H1 (cell line): ENCODE results near the gene POU4F2. TPM values are rescaled to one million over a fixed set of nuclear protein-coding genes. Genes with fewer than 3 reads are reported as not detected.

ENCODE experiments used
- CTCF ChIA-PET: fragments of 300-600 bp; sonication (Branson Sonifier 250); formaldehyde crosslinking; loops from one replicate; lab custom pipeline; 2021; ENCODE audit not compliant: partially characterized antibody; lab: Charles Lee
- POLR2A ChIA-PET: fragments of 300-600 bp; sonication (Branson Sonifier 250); formaldehyde crosslinking; loops from one replicate; lab custom pipeline; 2021; ENCODE audit warnings: inconsistent platforms; ENCODE audit not compliant: partially characterized antibody; lab: Charles Lee
- DNase-seq, 2 experiments: peaks; one replicate each; pipeline versions ENCODE4 v3.0.0 to v3.0.0-alpha.2; 2010 to 2022; ENCODE audit warnings: low spot score in 2 of 2, low read depth in 1 of 2, mixed read lengths in 1 of 2
- FAIRE-seq: peaks from 2 replicates; lab custom pipeline; 2011; peaks lifted over from hg19 to GRCh38; lab: Jason Lieb, UNC
- H2AFZ ChIP-seq: 2 replicates; pipeline ENCODE4 v1.8.1; 2012; ENCODE audit warnings: low read length, inconsistent platforms
- H2AK5ac ChIP-seq: 2 replicates; pipeline ENCODE4 v1.6.1; 2013; ENCODE audit warnings: low read depth, low read length
- H2BK120ac ChIP-seq: replicated peaks from 2 replicates; pipeline ENCODE3; 2013; ENCODE audit warnings: low read depth, low read length, inconsistent platforms
- H2BK12ac ChIP-seq: 2 replicates; pipeline ENCODE4 v1.6.1; 2013; ENCODE audit warnings: low read depth, low read length
- H2BK15ac ChIP-seq: 2 replicates; pipeline ENCODE4 v1.6.1; 2013; ENCODE audit warnings: low read length
- H2BK20ac ChIP-seq: 2 replicates; pipeline ENCODE4 v1.6.1; 2013; ENCODE audit warnings: low read length
- H2BK5ac ChIP-seq: 2 replicates; pipeline ENCODE4 v1.6.1; 2013; ENCODE audit warnings: low read depth, low read length
- H3K14ac ChIP-seq: 2 replicates; pipeline ENCODE4 v1.6.1; 2013; ENCODE audit warnings: inconsistent platforms; ENCODE audit not compliant: insufficient read length
- H3K18ac ChIP-seq: 2 replicates; pipeline ENCODE4 v1.6.1; 2013; ENCODE audit warnings: low read length; ENCODE audit errors: extremely low read depth
- H3K23ac ChIP-seq: 2 replicates; pipeline ENCODE4 v1.6.1; 2013; ENCODE audit warnings: inconsistent platforms; ENCODE audit not compliant: insufficient read length
- H3K23me2 ChIP-seq: 2 replicates; pipeline ENCODE4 v1.6.1; 2013; ENCODE audit warnings: low read depth, low read length
- H3K27ac ChIP-seq: 2 replicates; pipeline ENCODE4 v1.6.1; 2011; ENCODE audit warnings: low read depth, low read length, inconsistent platforms
- H3K27me3 ChIP-seq, 4 experiments: replicated peaks in 1 of 4; 1 replicate in 1 of 4; 2 replicates in 3 of 4; pipeline versions ENCODE4 v1.6.1 to v1.8.1; 2011 to 2013; ENCODE audit warnings: low read length in 3 of 4, mild to moderate bottlenecking in 3 of 4, inconsistent platforms in 2 of 4, mixed read lengths in 2 of 4, moderate library complexity in 1 of 4; ENCODE audit not compliant: control insufficient read depth in 3 of 4, insufficient read depth in 3 of 4; ENCODE audit errors: extremely low read depth in 1 of 4
- H3K36me3 ChIP-seq, 4 experiments: 2 replicates each; pipeline versions ENCODE4 v1.6.1 to v1.8.1; 2011 to 2013; ENCODE audit warnings: mild to moderate bottlenecking in 4 of 4, low read length in 3 of 4, moderate library complexity in 2 of 4, control low read depth in 1 of 4, inconsistent platforms in 1 of 4; ENCODE audit not compliant: insufficient read depth in 4 of 4, control insufficient read depth in 2 of 4
- H3K4ac ChIP-seq: replicated peaks from 2 replicates; pipeline ENCODE3; 2013; ENCODE audit warnings: low read length, low read depth, mixed read lengths, inconsistent platforms; ENCODE audit not compliant: insufficient read length
- H3K4me1 ChIP-seq, 4 experiments: replicated peaks in 1 of 4; 1 replicate in 1 of 4; 2 replicates in 3 of 4; pipeline versions ENCODE4 v1.6.1 to v1.8.1; 2011 to 2013; ENCODE audit warnings: low read length in 3 of 4, inconsistent platforms in 2 of 4, mixed read lengths in 1 of 4; ENCODE audit not compliant: insufficient read depth in 4 of 4, control insufficient read depth in 3 of 4
- H3K4me2 ChIP-seq, 2 experiments: 2 replicates each; pipeline versions ENCODE4 v1.6.1 to v1.8.1; 2011 to 2013; ENCODE audit warnings: low read depth in 2 of 2, low read length in 2 of 2, control low read depth in 1 of 2, inconsistent platforms in 1 of 2, mild to moderate bottlenecking in 1 of 2; ENCODE audit not compliant: insufficient read depth in 1 of 2
- H3K4me3 ChIP-seq, 4 experiments: fragments of 200-600, 300-600 bp in 1 of 4; sonication (generic), shearing (Covaris generic), sonication (Bioruptor Twin) in 1 of 4; 2 replicates each; pipeline versions ENCODE4 v1.5.1 to v1.8.1; 2011 to 2016; ENCODE audit warnings: low read length in 4 of 4, low read depth in 3 of 4, control low read depth in 2 of 4, inconsistent platforms in 2 of 4, mild to moderate bottlenecking in 2 of 4, mixed read lengths in 1 of 4, moderate library complexity in 1 of 4; ENCODE audit not compliant: insufficient read depth in 2 of 4; ENCODE audit errors: extremely low read depth in 1 of 4
- H3K56ac ChIP-seq: replicated peaks from 2 replicates; pipeline ENCODE3; 2013; ENCODE audit warnings: low read depth, mild to moderate bottlenecking, mixed read lengths, low read length, inconsistent platforms; ENCODE audit not compliant: insufficient read length
- H3K79me1 ChIP-seq: 2 replicates; pipeline ENCODE4 v1.6.1; 2013; ENCODE audit warnings: low read depth, low read length, control low read depth
- H3K79me2 ChIP-seq, 2 experiments: 2 replicates each; pipeline versions ENCODE4 v1.6.1 to v1.8.1; 2012 to 2013; ENCODE audit warnings: low read length in 2 of 2, mild to moderate bottlenecking in 2 of 2, inconsistent platforms in 1 of 2; ENCODE audit not compliant: insufficient read depth in 2 of 2, control insufficient read depth in 1 of 2
- H3K9ac ChIP-seq, 4 experiments: replicated peaks in 1 of 4; 1 replicate in 1 of 4; 2 replicates in 3 of 4; pipeline versions ENCODE4 v1.6.1 to v1.8.1; 2011 to 2013; ENCODE audit warnings: low read depth in 3 of 4, low read length in 3 of 4, control low read depth in 2 of 4, mild to moderate bottlenecking in 2 of 4, moderate library complexity in 2 of 4, inconsistent platforms in 1 of 4; ENCODE audit errors: extremely low read depth in 1 of 4
- H3K9me3 ChIP-seq, 2 experiments: 2 replicates each; pipeline versions ENCODE4 v1.6.1 to v1.8.1; 2012 to 2013; ENCODE audit warnings: mild to moderate bottlenecking in 2 of 2, moderate library complexity in 2 of 2, control low read depth in 1 of 2, inconsistent platforms in 1 of 2, low read depth in 1 of 2, low read length in 1 of 2, mixed read lengths in 1 of 2; ENCODE audit not compliant: insufficient read depth in 2 of 2
- H4K20me1 ChIP-seq, 2 experiments: replicated peaks in 1 of 2; 2 replicates each; pipeline versions ENCODE3 to v1.8.1; 2011 to 2013; ENCODE audit warnings: inconsistent platforms in 2 of 2, low read length in 2 of 2, mild to moderate bottlenecking in 1 of 2; ENCODE audit not compliant: insufficient read depth in 2 of 2, control insufficient read depth in 1 of 2
- H4K5ac ChIP-seq: 2 replicates; pipeline ENCODE4 v1.6.1; 2013; ENCODE audit warnings: low read length, low read depth, mixed read lengths, inconsistent platforms; ENCODE audit not compliant: insufficient read length
- H4K8ac ChIP-seq: 2 replicates; pipeline ENCODE4 v1.8.0; 2013; ENCODE audit warnings: mild to moderate bottlenecking, moderate library complexity, low read length, inconsistent platforms; ENCODE audit not compliant: insufficient read depth; ENCODE audit errors: extremely low read depth
- H4K91ac ChIP-seq: replicated peaks from 2 replicates; pipeline ENCODE3; 2013; ENCODE audit warnings: low read length, mixed read lengths, inconsistent platforms; ENCODE audit not compliant: insufficient read length
- BACH1 ChIP-seq: IDR thresholded peaks from 2 replicates; pipeline ENCODE4 v1.6.1; 2012; ENCODE audit warnings: low read length, improper control_type of control experiment
- CREB1 ChIP-seq: IDR thresholded peaks from 2 replicates; pipeline ENCODE4 v1.6.1; 2012; ENCODE audit warnings: inconsistent platforms
- POLR2AphosphoS5 ChIP-seq: IDR thresholded peaks from 2 replicates; pipeline ENCODE4 v1.6.1; 2011; ENCODE audit warnings: low read depth, low read length
- SIX5 ChIP-seq: IDR thresholded peaks from 2 replicates; pipeline ENCODE4 v1.6.1; 2011; ENCODE audit warnings: mild to moderate bottlenecking, low read depth, low read length
- WGBS, 2 experiments: shearing (Covaris generic) in 1 of 2; methylation state at CpG; one replicate each; pipeline versions ENCODE4 v1.1.6 to v1.1.7; 2013 to 2015; ENCODE audit warnings: low lambda C conversion rate in 2 of 2, mixed read lengths in 2 of 2, inconsistent platforms in 1 of 2, low coverage in 1 of 2, missing lambda C conversion rate in 1 of 2; ENCODE audit not compliant: insufficient replicate concordance in 2 of 2, insufficient coverage in 1 of 2, insufficient read length in 1 of 2; ENCODE audit errors: extremely low coverage in 1 of 2, missing lambda C conversion rate in 1 of 2; 5-methylcytosine and 5-hydroxymethylcytosine counted together
- polyA plus RNA-seq, 7 experiments: library from polyadenylated mRNA; depleted of rRNA in 3 of 7; stranded (reverse) in 5 of 7; unstranded in 2 of 7; fragments of >200 nt in 5 of 7; fragments of 200-250 nt in 2 of 7; gene quantifications; 1 replicate in 5 of 7; 2 replicates in 1 of 7; 4 replicates in 1 of 7; pipeline versions ENCODE4 v1.2.1 to v1.2.3, GENCODE V29; 2011 to 2013; ENCODE audit warnings: missing spikeins in 2 of 7, mixed read lengths in 2 of 7
- total RNA-seq: library from RNA; stranded (reverse); fragmentation: NEBNext Ultra II Directional; extraction: Animal tissue kit (Norgen Biotek cat#: 25700); gene quantifications from 2 replicates; pipeline ENCODE4 v1.2.1, GENCODE V29; 2021
- TF ChIP-seq, protein P1 (sequence below): IDR thresholded peaks from 2 replicates; pipeline ENCODE4 v1.6.1; 2011; ENCODE audit warnings: low read length, improper control_type of control experiment
- TF ChIP-seq, protein P2 (sequence below): IDR thresholded peaks from 2 replicates; pipeline ENCODE4 v1.6.1; 2012; ENCODE audit warnings: inconsistent platforms

Gene POU4F2
- total and polyA plus RNA-seq, 2 of the 8 experiments (the other 6 are each of a cell fraction or from before 2014, with no cell fraction given) = not detected

DNA sequence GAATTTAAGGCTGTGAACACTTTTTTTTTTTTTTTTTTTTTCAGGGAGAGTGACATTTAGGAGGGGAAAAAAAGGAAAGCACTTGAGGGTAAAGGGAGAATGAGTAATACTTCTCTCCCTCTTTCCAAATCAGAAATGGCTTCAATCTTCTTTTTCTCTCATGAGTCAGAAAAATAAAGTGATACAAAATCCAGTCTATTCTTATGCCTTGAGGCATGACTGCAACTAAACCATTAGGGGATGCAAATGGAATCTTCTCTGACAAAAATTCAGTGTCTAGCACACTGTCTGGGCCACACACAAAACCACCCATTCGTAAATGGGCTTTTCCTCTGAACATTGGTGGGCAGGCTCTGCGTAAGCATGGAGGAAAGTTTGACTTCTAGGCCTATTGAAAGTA is 46.7 kb upstream of the POU4F2 start:
- ChIA-PET POLR2A (no interaction called here), CTCF (no interaction called here)
- no peak overlapping the region for H2BK12ac ChIP-seq
- H3K23ac ChIP-seq = no peak overlapping the region
- no peak overlapping the region for H4K8ac ChIP-seq
- H3K4me1 ChIP-seq = no peaks in the 10 kb centered on the region
- no peak overlapping the region for H3K4ac ChIP-seq
- H3K18ac ChIP-seq = no peak overlapping the region
- H3K56ac ChIP-seq = no peak overlapping the region
- no peak overlapping the region for H3K4me3 ChIP-seq
- H2BK20ac ChIP-seq = no peak overlapping the region
- H2BK15ac ChIP-seq = no peak overlapping the region
- H3K27ac ChIP-seq = no peak overlapping the region
- H3K27me3 ChIP-seq = no peaks in the 10 kb centered on the region
- H3K9ac ChIP-seq = no peak overlapping the region
- H3K79me2 ChIP-seq = no peaks in the 10 kb centered on the region
- no peak overlapping the region for H3K4me2 ChIP-seq
- H3K9me3 ChIP-seq = peaks cover under 1% of the 10 kb centered on the region in 2 experiments; a peak in 2 of 4 replicates
- H2BK120ac ChIP-seq = no peak overlapping the region
- no peak overlapping the region for H3K14ac ChIP-seq
- WGBS, 2 experiments = 70% methylated on average over 2 of the region's 2 CpGs; no CpG with 5 or more reads in 1 of the 2 experiments
- H2AFZ ChIP-seq = no peak overlapping the region
- H2BK5ac ChIP-seq = no peak overlapping the region
- H3K36me3 ChIP-seq = no peaks in the 10 kb centered on the region
- no peaks in the 10 kb centered on the region; the same call in 1 of the 2 replicates for H3K23me2 ChIP-seq
- H3K79me1 ChIP-seq = no peaks in the 10 kb centered on the region
- no peaks in the 10 kb centered on the region for H4K20me1 ChIP-seq
- DNase-seq (no peak), FAIRE-seq (no peak)
- H2AK5ac ChIP-seq = no peak overlapping the region
- no peak overlapping the region for H4K5ac ChIP-seq
- no peak overlapping the region for H4K91ac ChIP-seq
- TF ChIP-seq POLR2AphosphoS5 (no peak), BACH1 (no peak), CREB1 (no peak), SIX5 (no peak)
- TF ChIP-seq, protein P1, sequence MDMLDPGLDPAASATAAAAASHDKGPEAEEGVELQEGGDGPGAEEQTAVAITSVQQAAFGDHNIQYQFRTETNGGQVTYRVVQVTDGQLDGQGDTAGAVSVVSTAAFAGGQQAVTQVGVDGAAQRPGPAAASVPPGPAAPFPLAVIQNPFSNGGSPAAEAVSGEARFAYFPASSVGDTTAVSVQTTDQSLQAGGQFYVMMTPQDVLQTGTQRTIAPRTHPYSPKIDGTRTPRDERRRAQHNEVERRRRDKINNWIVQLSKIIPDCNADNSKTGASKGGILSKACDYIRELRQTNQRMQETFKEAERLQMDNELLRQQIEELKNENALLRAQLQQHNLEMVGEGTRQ = no peak
- TF ChIP-seq, protein P2, sequence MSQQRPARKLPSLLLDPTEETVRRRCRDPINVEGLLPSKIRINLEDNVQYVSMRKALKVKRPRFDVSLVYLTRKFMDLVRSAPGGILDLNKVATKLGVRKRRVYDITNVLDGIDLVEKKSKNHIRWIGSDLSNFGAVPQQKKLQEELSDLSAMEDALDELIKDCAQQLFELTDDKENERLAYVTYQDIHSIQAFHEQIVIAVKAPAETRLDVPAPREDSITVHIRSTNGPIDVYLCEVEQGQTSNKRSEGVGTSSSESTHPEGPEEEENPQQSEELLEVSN = no peak
